HEK293 (cell line): Measurements from ENCODE around the gene SPDYE3.
"Not testable (repeated sequence)": the region's sequence is repeated elsewhere in the genome, so short reads cannot be mapped to it uniquely, and the experiment has no call there.

Experiments
- CTCF ChIA-PET: fragments of 350-600 bp; formaldehyde crosslinking; extraction: SDS; loops from one replicate; lab custom pipeline; 2021; ENCODE audit warnings: antibody characterized with exemption; lab: Yijun Ruan, JAX
- POLR2A ChIA-PET: fragments of 300-600 bp; formaldehyde crosslinking; extraction: SDS; loops from one replicate; lab custom pipeline; 2020; ENCODE audit warnings: antibody characterized with exemption, inconsistent platforms; lab: Yijun Ruan, JAX
- H3K27ac ChIP-seq: fragments of 200-500 bp; sonication (Bioruptor generic); 2 replicates; pipeline ENCODE4 v1.5.1; 2014; ENCODE audit warnings: low read depth, low read length, control low read depth, inconsistent platforms; ENCODE audit errors: extremely low read depth
- H3K36me3 ChIP-seq, 2 experiments: fragments of 200-500 bp in 1 of 2; sonication (Bioruptor generic) in 1 of 2; 1 replicate in 1 of 2; 2 replicates in 1 of 2; pipeline ENCODE4 v1.5.1; 2014 to 2017; ENCODE audit warnings: inconsistent platforms in 2 of 2, low read length in 2 of 2; ENCODE audit not compliant: control insufficient read depth in 2 of 2, insufficient read depth in 1 of 2
- H3K4me1 ChIP-seq: fragments of 200-500 bp; sonication (Bioruptor generic); 2 replicates; pipeline ENCODE4 v1.5.1; 2014; ENCODE audit warnings: mild to moderate bottlenecking, low read length, inconsistent platforms; ENCODE audit not compliant: control insufficient read depth, insufficient read depth
- H3K4me3 ChIP-seq: 2 replicates; pipeline ENCODE4 v1.5.1; 2011; ENCODE audit warnings: low read depth, mild to moderate bottlenecking, control low read depth, low read length, moderate library complexity
- H3K9me3 ChIP-seq: fragments of 200-500 bp; sonication (Bioruptor generic); 2 replicates; pipeline ENCODE4 v1.5.1; 2014; ENCODE audit warnings: low read depth, low read length, inconsistent platforms; ENCODE audit not compliant: control insufficient read depth, insufficient read depth
- GLI4 ChIP-seq: fragments of 450-650 bp; formaldehyde crosslinking; IDR thresholded peaks from 2 replicates; pipeline ENCODE4 v1.5.1; 2016; ENCODE audit warnings: missing biosample characterization, missing genetic modification characterization
- GLIS2 ChIP-seq: fragments of 450-650 bp; formaldehyde crosslinking; IDR thresholded peaks from 2 replicates; pipeline ENCODE4 v1.5.1; 2016; ENCODE audit warnings: missing biosample characterization, missing genetic modification characterization
- HIC1 ChIP-seq: fragments of 450-650 bp; formaldehyde crosslinking; IDR thresholded peaks from 2 replicates; pipeline ENCODE4 v1.5.1; 2016; ENCODE audit warnings: missing biosample characterization, missing genetic modification characterization
- IKZF3 ChIP-seq: fragments of 450-650 bp; IDR thresholded peaks from 2 replicates; pipeline ENCODE4 v1.5.0; 2018; ENCODE audit warnings: missing biosample characterization, mild to moderate bottlenecking, missing genetic modification characterization, moderate library complexity
- INSM2 ChIP-seq: fragments of 450-650 bp; formaldehyde crosslinking; IDR thresholded peaks from 2 replicates; pipeline ENCODE4 v1.5.1; 2016; ENCODE audit warnings: missing biosample characterization, missing genetic modification characterization
- KLF1 ChIP-seq: fragments of 450-650 bp; formaldehyde crosslinking; IDR thresholded peaks from 2 replicates; pipeline ENCODE4 v1.5.1; 2016; ENCODE audit warnings: missing biosample characterization, missing genetic modification characterization
- OSR2 ChIP-seq: fragments of 450-650 bp; formaldehyde crosslinking; IDR thresholded peaks from 2 replicates; pipeline ENCODE4 v1.5.1; 2016; ENCODE audit warnings: missing biosample characterization, missing genetic modification characterization
- PATZ1 ChIP-seq: fragments of 450-650 bp; formaldehyde crosslinking; IDR thresholded peaks from 2 replicates; pipeline ENCODE4 v1.5.1; 2016; ENCODE audit warnings: missing biosample characterization, missing genetic modification characterization
- PBX3 ChIP-seq: sonication (generic); formaldehyde crosslinking; IDR thresholded peaks from 2 replicates; pipeline ENCODE4 v1.8.1; 2022; ENCODE audit warnings: mild to moderate bottlenecking, moderate library complexity, missing genetic modification reagents
- SP3 ChIP-seq: fragments of 450-650 bp; formaldehyde crosslinking; IDR thresholded peaks from 2 replicates; pipeline ENCODE4 v1.5.1; 2016; ENCODE audit warnings: missing biosample characterization, missing genetic modification characterization
- WT1 ChIP-seq: fragments of 450-650 bp; formaldehyde crosslinking; IDR thresholded peaks from 2 replicates; pipeline ENCODE4 v1.5.1; 2016; ENCODE audit warnings: missing biosample characterization, missing genetic modification characterization
- ZBTB26 ChIP-seq: fragments of 450-650 bp; formaldehyde crosslinking; optimal IDR thresholded peaks from 2 replicates; pipeline ENCODE3; 2016; ENCODE audit warnings: missing biosample characterization, mild to moderate bottlenecking, missing genetic modification characterization
- ZFP37 ChIP-seq: fragments of 450-650 bp; formaldehyde crosslinking; IDR thresholded peaks from 2 replicates; pipeline ENCODE4 v1.5.1; 2016; ENCODE audit warnings: missing biosample characterization, missing genetic modification characterization
- ZFP69B ChIP-seq: fragments of 450-650 bp; formaldehyde crosslinking; IDR thresholded peaks from 2 replicates; pipeline ENCODE4 v1.5.1; 2016; ENCODE audit warnings: missing biosample characterization, missing genetic modification characterization
- ZNF24 ChIP-seq: fragments of 450-650 bp; formaldehyde crosslinking; IDR thresholded peaks from 2 replicates; pipeline ENCODE4 v1.5.1; 2016; ENCODE audit warnings: missing biosample characterization, missing genetic modification characterization
- ZNF449 ChIP-seq: fragments of 450-650 bp; formaldehyde crosslinking; IDR thresholded peaks from 2 replicates; pipeline ENCODE4 v1.5.1; 2017; ENCODE audit warnings: missing biosample characterization, mild to moderate bottlenecking, missing genetic modification characterization, moderate library complexity
- ZNF561 ChIP-seq: fragments of 450-650 bp; IDR thresholded peaks from 2 replicates; pipeline ENCODE4 v1.5.1; 2018; ENCODE audit warnings: missing biosample characterization, missing genetic modification characterization, borderline replicate concordance
- ZNF610 ChIP-seq: fragments of 450-650 bp; formaldehyde crosslinking; IDR thresholded peaks from 2 replicates; pipeline ENCODE4 v1.5.1; 2016; ENCODE audit warnings: missing biosample characterization, missing genetic modification characterization, borderline replicate concordance
- ZNF843 ChIP-seq: fragments of 450-650 bp; formaldehyde crosslinking; IDR thresholded peaks from 2 replicates; pipeline ENCODE4 v1.5.1; 2016; ENCODE audit warnings: missing biosample characterization, missing genetic modification characterization
- ZSCAN5A ChIP-seq: fragments of 450-650 bp; formaldehyde crosslinking; IDR thresholded peaks from 2 replicates; pipeline ENCODE4 v1.5.1; 2016; ENCODE audit warnings: missing biosample characterization, missing genetic modification characterization
- TF ChIP-seq, protein P1 (sequence below): fragments of 450-650 bp; formaldehyde crosslinking; IDR thresholded peaks from 2 replicates; pipeline ENCODE4 v1.5.1; 2016; ENCODE audit warnings: missing biosample characterization, missing genetic modification characterization
- TF ChIP-seq, protein P2 (sequence below): fragments of 450-650 bp; formaldehyde crosslinking; IDR thresholded peaks from 2 replicates; pipeline ENCODE4 v1.5.1; 2016; ENCODE audit warnings: missing biosample characterization, missing genetic modification characterization

Gene SPDYE3

DNA sequence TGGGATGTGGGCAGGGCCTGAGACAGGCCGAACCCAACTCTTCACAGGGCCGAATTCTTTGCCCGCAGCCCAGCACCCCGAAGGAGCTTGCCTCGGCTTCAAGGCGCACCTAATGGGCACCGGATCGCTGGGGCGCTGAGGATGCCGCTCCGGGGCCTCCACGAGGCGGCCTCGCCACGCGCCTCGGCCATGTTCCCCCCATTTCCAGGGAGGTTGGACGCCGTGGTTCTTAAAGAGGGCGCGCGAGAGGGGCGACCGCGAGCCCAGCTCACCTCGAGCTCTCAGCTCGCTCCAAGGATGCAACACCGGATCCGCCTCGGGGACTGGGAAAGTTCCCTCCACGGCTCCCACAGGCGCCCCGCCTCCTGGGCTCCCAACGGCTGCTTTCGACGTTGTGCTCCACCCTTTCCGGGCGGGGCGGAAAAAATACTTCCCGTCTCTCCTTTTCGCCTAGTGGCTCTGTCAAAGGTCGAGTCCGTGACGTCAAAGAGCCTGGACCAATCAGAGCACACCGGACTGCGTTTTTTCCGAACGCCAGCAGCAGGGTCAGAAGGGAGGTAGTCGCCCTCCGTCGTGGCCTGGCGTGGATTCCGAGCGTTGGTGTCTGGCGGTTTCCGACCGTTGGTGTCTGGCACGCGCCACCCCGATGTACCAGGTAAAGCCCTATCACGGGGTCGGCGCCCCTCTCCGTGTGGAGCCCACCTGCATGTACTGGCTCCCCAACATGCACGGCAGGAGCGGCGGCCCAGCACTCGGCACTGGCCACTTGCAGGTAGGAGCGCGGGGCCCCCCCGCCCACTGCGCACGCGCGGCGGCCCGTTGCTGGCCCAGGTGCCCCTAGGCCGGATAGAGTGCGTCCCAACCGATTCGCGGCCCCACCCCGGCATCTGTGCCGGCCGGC, 28.3 kb downstream of the SPDYE3 start:
- POLR2A ChIA-PET = interaction anchor here (0.7 to 1.2 kb wide), 4 partner anchors 11 to 187 kb away, joined by 3 read pairs; partner anchors contain the start of genes LAMTOR4 and ZCWPW1
- H3K9me3 ChIP-seq, CTCF ChIA-PET, H3K36me3 ChIP-seq, H3K4me1 ChIP-seq: not testable (repeated sequence)
- peak overlapping the region; percentile 66 for H3K27ac ChIP-seq
- peak overlapping the region; percentile 89 for H3K4me3 ChIP-seq
- TF ChIP-seq ZFP69B (tag by site-specific recombination) = peak; percentile 68
- peak; percentile 77 for TF ChIP-seq KLF1 (tag by site-specific recombination)
- TF ChIP-seq ZSCAN5A (tag by site-specific recombination) = peak; percentile 90; the same call in 1 of the 2 replicates
- TF ChIP-seq INSM2 (tag by site-specific recombination) = peak; percentile 40; the same call in 1 of the 2 replicates
- peak; percentile 42; the same call in 1 of the 2 replicates for TF ChIP-seq ZNF843 (tag by site-specific recombination)
- TF ChIP-seq, protein P1, sequence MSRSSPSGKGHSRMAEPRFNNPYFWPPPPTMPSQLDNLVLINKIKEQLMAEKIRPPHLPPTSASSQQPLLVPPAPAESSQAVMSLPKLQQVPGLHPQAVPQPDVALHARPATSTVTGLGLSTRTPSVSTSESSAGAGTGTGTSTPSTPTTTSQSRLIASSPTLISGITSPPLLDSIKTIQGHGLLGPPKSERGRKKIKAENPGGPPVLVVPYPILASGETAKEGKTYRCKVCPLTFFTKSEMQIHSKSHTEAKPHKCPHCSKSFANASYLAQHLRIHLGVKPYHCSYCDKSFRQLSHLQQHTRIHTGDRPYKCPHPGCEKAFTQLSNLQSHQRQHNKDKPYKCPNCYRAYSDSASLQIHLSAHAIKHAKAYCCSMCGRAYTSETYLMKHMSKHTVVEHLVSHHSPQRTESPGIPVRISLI (tag by site-specific recombination) = peak; percentile 100
- peak; percentile 82 for TF ChIP-seq ZNF24 (tag by site-specific recombination)
- TF ChIP-seq ZBTB26 (tag by site-specific recombination) = peak; percentile 79
- peak; percentile 96 for TF ChIP-seq PATZ1
- TF ChIP-seq IKZF3 = peak; percentile 99
- peak; percentile 70; the same call in 1 of the 2 replicates for TF ChIP-seq WT1 (tag by site-specific recombination)
- TF ChIP-seq, protein P2, sequence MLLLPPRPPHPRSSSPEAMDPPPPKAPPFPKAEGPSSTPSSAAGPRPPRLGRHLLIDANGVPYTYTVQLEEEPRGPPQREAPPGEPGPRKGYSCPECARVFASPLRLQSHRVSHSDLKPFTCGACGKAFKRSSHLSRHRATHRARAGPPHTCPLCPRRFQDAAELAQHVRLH (tag by site-specific recombination) = peak; percentile 95
- peak; percentile 82 for TF ChIP-seq SP3 (tag by site-specific recombination)
- peak; percentile 92 for TF ChIP-seq GLIS2 (tag by site-specific recombination)
- TF ChIP-seq ZFP37 (tag by site-specific recombination) = peak; percentile 65; the same call in 1 of the 2 replicates
- 0 out of 2 replicates have a peak, but pooled peaks have one; percentile 35 for TF ChIP-seq ZNF449 (tag by site-specific recombination)
- peak; percentile 40; the same call in 1 of the 2 replicates for TF ChIP-seq ZNF610 (tag by site-specific recombination)
- TF ChIP-seq PBX3 (CRISPR knock-in tag) = peak; percentile 61; the same call in 1 of the 2 replicates
- 0 out of 2 replicates have a peak, but pooled peaks have one; percentile 23 for TF ChIP-seq GLI4 (tag by site-specific recombination)
- TF ChIP-seq OSR2 (tag by site-specific recombination) = peak; percentile 43; the same call in 1 of the 2 replicates
- peak; percentile 83 for TF ChIP-seq ZNF561
- TF ChIP-seq HIC1 = peak; percentile 71; the same call in 1 of the 2 replicates
